Measurements from ENCODE around the gene NSFL1C. TPM values are rescaled to one million over a fixed set of nuclear protein-coding genes. Genes with fewer than 3 reads are reported as not detected.

NSFL1C gene
- total and polyA plus RNA-seq, 9 of the 15 experiments (the other 6 are each of a cell fraction or from before 2014, with no cell fraction given): 20.8 to 119 (median 47.0) TPM

- TF ChIP-seq ZBTB49 (CRISPR knock-in tag; IDR thresholded peaks at IDR 0.05; ENCODE audit: borderline replicate concordance): no peak
- TF ChIP-seq RBM17 (IDR thresholded peaks at IDR 0.05; ENCODE audit: borderline replicate concordance, low read depth, low read length): no peak
- TF ChIP-seq PTRF (tag; IDR thresholded peaks at IDR 0.05): no peak
- TF ChIP-seq CBFB (CRISPR knock-in tag; IDR thresholded peaks at IDR 0.05): no peak
- no peak for TF ChIP-seq TCF7L2 (IDR thresholded peaks at IDR 0.05; ENCODE audit: low read depth, low read length)
- TF ChIP-seq CTBP1 (IDR thresholded peaks at IDR 0.05; ENCODE audit: borderline replicate concordance): no peak
- TF ChIP-seq SNAPC5 (CRISPR knock-in tag; IDR thresholded peaks at IDR 0.05): no peak
These were observed 18.5 kb downstream of the NSFL1C start (continued) for GRCh38 chr20:1448081-1448620.

GRCh38 chr20:1446536-1446935 lies 20.1 kb downstream of the NSFL1C start:
- no peaks in the 10 kb centered on the region for H3K27me3 ChIP-seq (ENCODE audit: control insufficient read depth in 2 of 2, insufficient read depth in 2 of 2, low read length in 2 of 2)
- no peaks in the 10 kb centered on the region for H3K79me2 ChIP-seq (ENCODE audit: control insufficient read depth, insufficient read depth, low read length)
- no peak overlapping the region for H3K4me3 ChIP-seq
- H3K9ac ChIP-seq (ENCODE audit: insufficient read depth in 1 of 2, low read depth in 2 of 2, low read length in 2 of 2): no peak overlapping the region
- no peaks in the 10 kb centered on the region for H3K4me1 ChIP-seq (replicated peaks in 1 of 2; ENCODE audit: control insufficient read depth in 2 of 2, insufficient read depth in 2 of 2, low read length in 2 of 2)
- H3K9me1 ChIP-seq (ENCODE audit: control insufficient read depth, insufficient read depth, low read length): no peaks in the 10 kb centered on the region
- intact Hi-C loops (cut with micrococcal nuclease) (no loop called here), in situ Hi-C loops (cut with MboI) (no loop called here)
- WGBS (ENCODE audit: insufficient coverage, low coverage, missing lambda C conversion rate): 88% methylated on average over 1 of the region's 1 CpG
- H3K9me3 ChIP-seq (replicated peaks; ENCODE audit: control insufficient read depth, insufficient read depth, low read depth, low read length): no peaks in the 10 kb centered on the region
- H3K36me3 ChIP-seq (ENCODE audit: control insufficient read depth, insufficient read depth, low read length): peaks cover 99% of the 10 kb centered on the region
- DNase-seq (ENCODE audit: extremely low read depth in 1 of 4, low spot score in 3 of 4): no peak
- H2AFZ ChIP-seq (ENCODE audit: low read depth, low read length): no peak overlapping the region
- ChIA-PET POLR2A (interaction anchor here (1.1 to 2.1 kb wide), 2 partner anchors 8 to 20 kb away, joined by 3 to 12 read pairs; partner anchors contain the start of gene NSFL1C), CTCF (ENCODE audit: low intra/inter-chr PET ratio) (no interaction called here)
- H4K20me1 ChIP-seq (replicated peaks; ENCODE audit: control insufficient read depth, insufficient read depth, low read length): no peaks in the 10 kb centered on the region
- TF ChIP-seq ZNF124 (CRISPR knock-in tag; IDR thresholded peaks at IDR 0.05) (no peak), RFX1 (IDR thresholded peaks at IDR 0.05) (no peak), GTF2F1 (IDR thresholded peaks at IDR 0.05; ENCODE audit: low read depth, low read length) (no peak), SUPT5H (IDR thresholded peaks at IDR 0.05) (no peak), POU5F1 (IDR thresholded peaks at IDR 0.05; ENCODE audit: borderline replicate concordance, low read depth, low read length, partially characterized antibody) (no peak)
- TF ChIP-seq, protein P1, sequence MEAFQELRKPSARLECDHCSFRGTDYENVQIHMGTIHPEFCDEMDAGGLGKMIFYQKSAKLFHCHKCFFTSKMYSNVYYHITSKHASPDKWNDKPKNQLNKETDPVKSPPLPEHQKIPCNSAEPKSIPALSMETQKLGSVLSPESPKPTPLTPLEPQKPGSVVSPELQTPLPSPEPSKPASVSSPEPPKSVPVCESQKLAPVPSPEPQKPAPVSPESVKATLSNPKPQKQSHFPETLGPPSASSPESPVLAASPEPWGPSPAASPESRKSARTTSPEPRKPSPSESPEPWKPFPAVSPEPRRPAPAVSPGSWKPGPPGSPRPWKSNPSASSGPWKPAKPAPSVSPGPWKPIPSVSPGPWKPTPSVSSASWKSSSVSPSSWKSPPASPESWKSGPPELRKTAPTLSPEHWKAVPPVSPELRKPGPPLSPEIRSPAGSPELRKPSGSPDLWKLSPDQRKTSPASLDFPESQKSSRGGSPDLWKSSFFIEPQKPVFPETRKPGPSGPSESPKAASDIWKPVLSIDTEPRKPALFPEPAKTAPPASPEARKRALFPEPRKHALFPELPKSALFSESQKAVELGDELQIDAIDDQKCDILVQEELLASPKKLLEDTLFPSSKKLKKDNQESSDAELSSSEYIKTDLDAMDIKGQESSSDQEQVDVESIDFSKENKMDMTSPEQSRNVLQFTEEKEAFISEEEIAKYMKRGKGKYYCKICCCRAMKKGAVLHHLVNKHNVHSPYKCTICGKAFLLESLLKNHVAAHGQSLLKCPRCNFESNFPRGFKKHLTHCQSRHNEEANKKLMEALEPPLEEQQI (IDR thresholded peaks at IDR 0.05): no peak
- TF ChIP-seq, protein P2, sequence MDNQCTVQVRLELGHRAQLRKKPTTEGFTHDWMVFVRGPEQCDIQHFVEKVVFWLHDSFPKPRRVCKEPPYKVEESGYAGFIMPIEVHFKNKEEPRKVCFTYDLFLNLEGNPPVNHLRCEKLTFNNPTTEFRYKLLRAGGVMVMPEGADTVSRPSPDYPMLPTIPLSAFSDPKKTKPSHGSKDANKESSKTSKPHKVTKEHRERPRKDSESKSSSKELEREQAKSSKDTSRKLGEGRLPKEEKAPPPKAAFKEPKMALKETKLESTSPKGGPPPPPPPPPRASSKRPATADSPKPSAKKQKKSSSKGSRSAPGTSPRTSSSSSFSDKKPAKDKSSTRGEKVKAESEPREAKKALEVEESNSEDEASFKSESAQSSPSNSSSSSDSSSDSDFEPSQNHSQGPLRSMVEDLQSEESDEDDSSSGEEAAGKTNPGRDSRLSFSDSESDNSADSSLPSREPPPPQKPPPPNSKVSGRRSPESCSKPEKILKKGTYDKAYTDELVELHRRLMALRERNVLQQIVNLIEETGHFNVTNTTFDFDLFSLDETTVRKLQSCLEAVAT (IDR thresholded peaks at IDR 0.05): no peak
- no peak for ATAC-seq
- no peak overlapping the region for H3K4me2 ChIP-seq (ENCODE audit: insufficient read depth, low read length)
- BruUV-seq (replicated peaks): no TSS peak
- no peak for FAIRE-seq
- H3K27ac ChIP-seq (ENCODE audit: extremely low read depth, low read depth, low read length): no peak overlapping the region
